NCI-H1694 treated with DMSO at 0.1 percent for 48 hours (cell line): ENCODE data around the gene CDK6.
A peak's percentile ranks its signal among the peaks of the same experiment; 100 is the strongest.

ENCODE experiments used
- DNase-seq: peaks from one replicate; lab custom pipeline; 2025; lab: John Stamatoyannopoulos, UW

The CDK6 gene

GRCh38 chr7:92826258-92826938, 10.0 kb downstream of the CDK6 start:
- no peak for DNase-seq

- no peak for DNase-seq
Measured at GRCh38 chr7:92824901-92825480, 11.4 kb downstream of the CDK6 start.

- DNase-seq: no peak
Measured at GRCh38 chr7:92824450-92824849, 11.9 kb downstream of the CDK6 start.

- no peak for DNase-seq
Measured at GRCh38 chr7:92823042-92823441, 13.3 kb downstream of the CDK6 start.

- DNase-seq: no peak
Measured at GRCh38 chr7:92820191-92820590, 16.2 kb downstream of the CDK6 start.

- no peak for DNase-seq
Measured at GRCh38 chr7:92817398-92817797, 19.0 kb downstream of the CDK6 start.

GRCh38 chr7:92815412-92815811, 21.0 kb downstream of the CDK6 start:
- no peak for DNase-seq

GRCh38 chr7:92813390-92814024, 22.9 kb downstream of the CDK6 start:
- no peak for DNase-seq

GRCh38 chr7:92811158-92811557, 25.2 kb downstream of the CDK6 start:
- no peak for DNase-seq

GRCh38 chr7:92809760-92810573, 26.4 kb downstream of the CDK6 start:
- no peak for DNase-seq

- no peak for DNase-seq
Measured at GRCh38 chr7:92809397-92809759, 27.0 kb downstream of the CDK6 start.

- no peak for DNase-seq
Measured at GRCh38 chr7:92808635-92809034, 27.7 kb downstream of the CDK6 start.

- no peak for DNase-seq
Measured at GRCh38 chr7:92808006-92808405, 28.4 kb downstream of the CDK6 start.

- DNase-seq: no peak
Measured at GRCh38 chr7:92806496-92806895, 29.9 kb downstream of the CDK6 start.

- DNase-seq: no peak
Measured at GRCh38 chr7:92802406-92802805, 34.0 kb downstream of the CDK6 start.

GRCh38 chr7:92799446-92800211, 36.7 kb downstream of the CDK6 start:
- DNase-seq: no peak

- DNase-seq: no peak
Measured at GRCh38 chr7:92798517-92799249, 37.7 kb downstream of the CDK6 start.

- no peak for DNase-seq
Measured at GRCh38 chr7:92797693-92798092, 38.7 kb downstream of the CDK6 start.

GRCh38 chr7:92797284-92797683, 39.1 kb downstream of the CDK6 start:
- DNase-seq: no peak

GRCh38 chr7:92794831-92795230, 41.5 kb downstream of the CDK6 start:
- DNase-seq: no peak

- DNase-seq: peak; percentile 23
Measured at GRCh38 chr7:92794391-92794790, 42.0 kb downstream of the CDK6 start.
